GM15510 (cell line): Measurements from ENCODE around the gene TNFRSF18.

Source experiments
- POLR2A ChIP-seq: IDR thresholded peaks from 3 replicates; pipeline ENCODE4 v1.6.1; 2011; ENCODE audit warnings: borderline replicate concordance; ENCODE audit not compliant: insufficient read length; ENCODE audit errors: extremely low read depth

The TNFRSF18 gene

GRCh38 chr1:1173061-1173792 is 33.2 kb downstream of the TNFRSF18 start:
- no peak for TF ChIP-seq POLR2A

- TF ChIP-seq POLR2A, result no peak
These were observed 34.6 kb downstream of the TNFRSF18 start for GRCh38 chr1:1171546-1172340.

DNA sequence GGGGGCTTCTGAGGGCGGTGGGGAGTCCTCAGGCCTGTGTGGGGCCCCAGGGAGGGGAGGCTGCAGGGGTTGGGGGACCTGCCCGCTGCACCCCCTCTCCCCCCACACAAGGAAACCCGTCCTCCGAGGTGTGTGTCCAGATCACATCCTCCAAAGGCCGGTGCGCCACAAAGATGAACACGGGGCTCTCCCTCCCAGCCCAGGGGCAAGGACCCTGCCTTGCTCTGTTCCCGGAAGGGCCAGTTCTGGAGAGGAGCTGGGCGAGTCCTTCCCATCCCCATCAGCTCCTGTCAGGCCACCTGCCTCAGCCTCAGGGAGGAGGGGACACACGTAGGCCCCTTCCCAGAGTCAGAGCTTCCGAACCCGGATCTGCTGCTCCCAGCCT is 35.2 kb downstream of the TNFRSF18 start:
- no peak for TF ChIP-seq POLR2A

- TF ChIP-seq POLR2A, result no peak
These were observed 35.9 kb downstream of the TNFRSF18 start for GRCh38 chr1:1170215-1171091.

DNA sequence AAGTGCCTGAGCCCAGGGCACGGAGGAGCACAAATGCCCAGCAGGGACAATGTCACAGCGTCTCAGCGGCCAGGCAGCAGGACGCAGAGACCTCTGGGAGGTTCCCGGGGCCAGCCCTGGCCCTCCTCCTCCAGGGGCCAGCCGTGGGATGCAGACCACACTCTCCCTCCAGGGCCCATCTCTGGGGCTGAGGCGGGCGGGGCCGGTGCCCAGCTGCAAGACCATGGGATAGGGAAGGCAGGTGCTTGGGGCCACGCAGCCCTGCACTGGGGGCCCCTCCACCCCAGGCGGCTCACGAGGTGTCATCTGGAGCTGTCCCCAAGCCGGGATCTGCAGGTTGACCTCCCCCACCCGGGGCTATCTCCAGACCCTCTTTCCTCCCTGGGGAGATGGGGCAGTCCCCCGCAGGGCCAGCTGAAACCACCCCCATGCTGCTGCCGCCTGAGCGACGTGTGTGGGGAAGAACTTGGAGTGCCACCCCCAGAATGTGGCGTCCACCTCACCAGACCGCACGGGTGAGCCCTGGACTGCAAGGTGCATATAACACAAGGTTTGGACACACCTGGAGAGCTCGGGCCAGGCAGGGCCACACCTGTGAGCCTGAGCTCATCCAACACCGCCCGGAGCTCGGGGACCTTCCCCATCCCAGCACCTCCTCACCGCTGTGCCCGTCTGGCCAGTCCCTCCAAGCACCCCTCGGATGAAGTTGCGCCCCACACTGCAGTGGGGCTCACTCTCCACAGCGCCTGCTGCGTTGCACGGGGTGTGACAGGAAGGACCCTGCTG is 36.8 kb downstream of the TNFRSF18 start:
- no peak for TF ChIP-seq POLR2A

GRCh38 chr1:1168451-1169411 is 37.7 kb downstream of the TNFRSF18 start:
- no peak for TF ChIP-seq POLR2A

- no peak for TF ChIP-seq POLR2A
These were observed 38.4 kb downstream of the TNFRSF18 start for GRCh38 chr1:1167841-1168450.

DNA sequence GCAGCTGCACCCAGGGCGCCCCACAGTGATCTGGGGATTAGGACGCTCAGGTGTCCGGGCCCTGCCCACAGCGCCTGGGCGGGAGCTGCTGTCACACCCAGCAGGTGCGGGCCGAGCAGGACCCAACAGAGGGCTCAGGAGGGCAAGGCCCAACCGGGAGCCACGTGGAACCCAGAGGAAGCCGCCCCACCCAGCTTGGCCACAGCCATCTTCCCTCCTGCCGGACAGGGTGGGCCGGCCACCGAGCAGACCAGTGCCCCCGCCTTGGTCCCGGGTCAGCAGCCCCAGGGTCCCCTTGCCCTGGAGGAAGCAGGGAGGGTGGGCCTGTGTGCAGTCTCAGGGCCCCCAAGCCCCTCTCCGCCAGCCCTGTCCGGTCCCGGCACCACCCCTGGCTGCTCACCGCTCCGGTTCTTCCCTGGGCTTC is 39.0 kb downstream of the TNFRSF18 start:
- TF ChIP-seq POLR2A, result no peak

DNA sequence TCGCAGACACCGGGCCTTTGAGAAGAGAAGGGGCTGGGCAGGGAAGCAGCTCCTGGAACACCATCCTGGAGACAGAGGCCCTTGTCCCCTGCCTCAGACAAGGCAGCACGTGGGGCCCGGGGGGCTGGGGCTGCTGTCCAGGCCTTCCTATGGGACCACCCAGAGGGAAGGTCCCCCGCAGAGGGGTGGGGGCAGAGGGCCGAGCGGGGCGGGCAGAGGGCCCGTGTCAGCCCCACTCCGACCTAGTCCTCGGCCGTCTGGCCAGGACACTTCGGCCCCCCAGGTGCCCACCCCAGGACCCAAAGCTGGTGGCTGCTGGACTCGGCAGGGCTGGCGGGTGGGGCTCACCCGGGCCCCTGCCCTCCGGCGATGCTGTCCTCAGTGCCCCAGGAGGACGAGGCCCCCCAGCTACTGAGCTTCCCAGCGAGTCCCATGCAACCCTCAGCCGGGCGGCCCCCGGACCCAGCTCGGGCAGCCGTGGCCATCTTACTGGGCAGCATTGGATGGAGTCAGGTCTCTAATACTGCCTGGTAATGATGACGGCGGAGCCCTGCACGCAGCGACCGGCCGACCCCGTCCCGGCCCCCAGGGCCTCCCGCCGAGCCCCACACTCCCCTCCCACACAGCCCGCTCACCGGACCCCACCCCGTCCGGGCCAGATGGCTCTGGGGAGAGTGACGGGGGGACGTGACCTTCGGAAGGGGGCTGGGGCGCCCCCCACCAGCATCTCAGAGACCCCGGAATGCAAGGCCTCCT is 39.6 kb downstream of the TNFRSF18 start:
- no peak for TF ChIP-seq POLR2A

GRCh38 chr1:1165900-1166421 is 40.4 kb downstream of the TNFRSF18 start:
- no peak for TF ChIP-seq POLR2A

- no peak for TF ChIP-seq POLR2A
These were observed 40.9 kb downstream of the TNFRSF18 start for GRCh38 chr1:1165485-1165884.
